ENCODE data around the gene RGL3. TPM values are rescaled to one million over a fixed set of nuclear protein-coding genes. Genes with fewer than 3 reads are reported as not detected.

The RGL3 gene
- total RNA-seq, 1 donor from 2014 or later: 0.30 TPM

GRCh38 chr19:11420429-11421370 lies 1.6 kb upstream of the RGL3 start:
- TF ChIP-seq CTCF (conservative IDR thresholded peaks at IDR 0.05): no peak
- no peaks in the 10 kb centered on the region for H3K36me3 Mint-ChIP-seq (ENCODE audit: low read depth)
- H3K27me3 Mint-ChIP-seq (ENCODE audit: low read depth): peaks cover 85% of the 10 kb centered on the region
- H3K27ac Mint-ChIP-seq (ENCODE audit: unreplicated experiment): no peak overlapping the region
- H3K4me3 Mint-ChIP-seq: no peak overlapping the region
- DNase-seq (ENCODE audit: low read depth, low spot score): no peak
- H3K4me1 Mint-ChIP-seq: peaks cover 14% of the 10 kb centered on the region
- H3K9me3 Mint-ChIP-seq: no peaks in the 10 kb centered on the region

DNA sequence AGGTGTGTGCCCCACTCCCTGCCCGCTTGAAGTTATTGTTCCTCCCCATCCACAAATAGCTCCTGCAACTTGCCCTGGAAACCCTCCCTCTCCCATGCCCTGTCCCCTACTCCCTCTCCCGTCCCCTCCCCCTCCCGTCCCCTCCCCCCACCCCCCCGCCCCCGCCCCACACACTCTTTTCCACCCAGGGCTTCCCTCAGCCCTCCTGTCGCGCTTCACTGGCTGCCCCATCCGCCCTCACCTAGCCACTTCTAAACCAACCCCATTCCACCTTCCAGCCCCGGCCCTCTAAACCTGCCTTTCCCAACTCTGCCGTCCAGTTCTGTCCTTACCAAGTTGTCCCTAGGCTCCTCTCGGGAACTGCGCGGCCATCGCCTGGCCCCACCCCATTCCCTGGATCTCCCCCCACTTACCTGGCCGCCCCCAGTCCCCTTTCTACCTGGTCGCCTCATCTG lies 993 bp downstream of the RGL3 start:
- Mint-ChIP-seq H3K27me3 (ENCODE audit: low read depth) (peaks cover 86% of the 10 kb centered on the region), H3K36me3 (ENCODE audit: low read depth) (no peaks in the 10 kb centered on the region), H3K9me3 (no peaks in the 10 kb centered on the region), H3K4me3 (no peak overlapping the region), H3K4me1 (peaks cover 14% of the 10 kb centered on the region), H3K27ac (ENCODE audit: unreplicated experiment) (no peak overlapping the region)
- no peak for DNase-seq (ENCODE audit: low read depth, low spot score)
- TF ChIP-seq CTCF (conservative IDR thresholded peaks at IDR 0.05): no peak

DNA sequence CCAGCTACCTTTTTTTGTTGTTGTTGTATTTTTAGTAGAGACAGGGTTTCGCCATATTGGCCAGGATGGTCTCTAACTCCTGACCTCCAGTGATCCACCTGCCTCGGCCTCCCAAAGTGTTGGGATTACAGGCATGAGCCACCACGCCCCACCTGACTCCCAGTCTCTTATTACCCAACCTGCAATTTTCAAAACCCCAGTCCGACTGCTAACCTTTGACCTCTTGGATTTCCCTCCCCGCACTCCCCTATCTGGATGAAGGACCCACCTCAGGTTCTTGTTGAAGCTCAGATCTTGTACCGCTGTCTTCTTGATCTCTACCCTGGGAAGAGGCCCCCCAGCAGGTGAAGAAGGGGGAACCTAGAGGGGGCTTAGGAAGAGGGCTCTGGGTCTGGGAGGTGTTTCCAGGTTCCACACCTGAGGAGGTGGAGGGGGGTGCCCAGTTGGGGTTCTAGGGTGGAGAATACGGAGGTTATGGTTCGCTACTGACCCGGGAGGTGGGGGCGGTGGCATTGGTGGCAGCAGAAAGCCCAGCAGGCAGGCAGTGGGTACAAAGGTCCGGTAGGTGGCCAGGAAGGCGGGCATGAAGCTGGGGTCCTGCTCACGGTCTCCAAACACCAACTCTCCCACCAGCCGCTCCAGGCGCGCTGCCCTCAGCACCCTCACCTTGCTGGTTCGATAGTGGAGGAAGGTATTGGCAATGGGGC lies 2.6 kb downstream of the RGL3 start:
- no peaks in the 10 kb centered on the region for H3K9me3 Mint-ChIP-seq
- no peak for TF ChIP-seq CTCF (conservative IDR thresholded peaks at IDR 0.05)
- H3K4me3 Mint-ChIP-seq: no peak overlapping the region
- peaks cover 70% of the 10 kb centered on the region for H3K27me3 Mint-ChIP-seq (ENCODE audit: low read depth)
- H3K27ac Mint-ChIP-seq (ENCODE audit: unreplicated experiment): no peak overlapping the region
- DNase-seq (ENCODE audit: low read depth, low spot score): no peak
- peaks cover 11% of the 10 kb centered on the region for H3K4me1 Mint-ChIP-seq
- H3K36me3 Mint-ChIP-seq (ENCODE audit: low read depth): no peaks in the 10 kb centered on the region

- no peak overlapping the region for H3K27ac Mint-ChIP-seq (ENCODE audit: unreplicated experiment)
- DNase-seq (ENCODE audit: low read depth, low spot score): no peak
Measured at GRCh38 chr19:11414544-11414943, 4.6 kb downstream of the RGL3 start.

More at GRCh38 chr19:11414544-11414943, 4.6 kb downstream of the RGL3 start:
- Mint-ChIP-seq H3K9me3 (no peaks in the 10 kb centered on the region), H3K27me3 (ENCODE audit: low read depth) (peaks cover 57% of the 10 kb centered on the region), H3K4me3 (no peak overlapping the region), H3K4me1 (peaks cover 3% of the 10 kb centered on the region), H3K36me3 (ENCODE audit: low read depth) (no peaks in the 10 kb centered on the region)
- TF ChIP-seq CTCF (conservative IDR thresholded peaks at IDR 0.05): no peak

Data from neural crest cell (in vitro differentiated cells).